Glomerular visceral epithelial cell (primary cell): ENCODE results near the gene RORB.

Source experiments
- DNase-seq: peaks from one replicate; pipeline ENCODE4 v3.0.0-alpha.2; 2016; ENCODE audit errors: extremely low spot score

RORB gene

GRCh38 chr9:74598874-74599273 lies 101.7 kb downstream of the RORB start:
- no peak for DNase-seq

- no peak for DNase-seq
Measured at GRCh38 chr9:74609671-74610405, 112.7 kb downstream of the RORB start.

- DNase-seq: no peak
Measured at GRCh38 chr9:74610523-74611061, 113.5 kb downstream of the RORB start.

GRCh38 chr9:74630228-74630627 lies 133.1 kb downstream of the RORB start:
- no peak for DNase-seq

GRCh38 chr9:74639112-74639511 lies 142.0 kb downstream of the RORB start:
- DNase-seq: no peak

GRCh38 chr9:74642376-74642775 lies 145.2 kb downstream of the RORB start:
- no peak for DNase-seq

- DNase-seq: no peak
Measured at GRCh38 chr9:74643303-74643923, 146.3 kb downstream of the RORB start.

GRCh38 chr9:74644023-74644422 lies 146.9 kb downstream of the RORB start:
- no peak for DNase-seq

GRCh38 chr9:74645007-74645639 lies 148.0 kb downstream of the RORB start:
- DNase-seq: peak; percentile 1

GRCh38 chr9:74653410-74654080 lies 156.4 kb downstream of the RORB start:
- DNase-seq: no peak

- DNase-seq: no peak
Measured at GRCh38 chr9:74662674-74663073, 165.5 kb downstream of the RORB start.

- DNase-seq: no peak
Measured at GRCh38 chr9:74663439-74663838, 166.3 kb downstream of the RORB start.

- DNase-seq: no peak
Measured at GRCh38 chr9:74666625-74667316, 169.6 kb downstream of the RORB start.

GRCh38 chr9:74672237-74672636 lies 175.1 kb downstream of the RORB start:
- no peak for DNase-seq

GRCh38 chr9:74674077-74674476 lies 176.9 kb downstream of the RORB start:
- DNase-seq: no peak

- DNase-seq: no peak
Measured at GRCh38 chr9:74681906-74682305, 184.8 kb downstream of the RORB start.

- no peak for DNase-seq
Measured at GRCh38 chr9:74683322-74683721, 186.2 kb downstream of the RORB start.

GRCh38 chr9:74691058-74691457 lies 193.9 kb downstream of the RORB start:
- DNase-seq: no peak

GRCh38 chr9:74696520-74696919 lies 199.4 kb downstream of the RORB start:
- no peak for DNase-seq

- DNase-seq: no peak
Measured at GRCh38 chr9:74697535-74697934, 200.4 kb downstream of the RORB start.

- no peak for DNase-seq
Measured at GRCh38 chr9:74711341-74711740, 214.2 kb downstream of the RORB start.

- DNase-seq: no peak
Measured at GRCh38 chr9:74718709-74719108, 221.6 kb downstream of the RORB start.
